ENCODE results near the gene ACTN4. TPM values are rescaled to one million over a fixed set of nuclear protein-coding genes. Genes with fewer than 3 reads are reported as not detected.

Gene ACTN4
- total RNA-seq, 1 experiment from 2014 or later = 3,297 TPM

DNA sequence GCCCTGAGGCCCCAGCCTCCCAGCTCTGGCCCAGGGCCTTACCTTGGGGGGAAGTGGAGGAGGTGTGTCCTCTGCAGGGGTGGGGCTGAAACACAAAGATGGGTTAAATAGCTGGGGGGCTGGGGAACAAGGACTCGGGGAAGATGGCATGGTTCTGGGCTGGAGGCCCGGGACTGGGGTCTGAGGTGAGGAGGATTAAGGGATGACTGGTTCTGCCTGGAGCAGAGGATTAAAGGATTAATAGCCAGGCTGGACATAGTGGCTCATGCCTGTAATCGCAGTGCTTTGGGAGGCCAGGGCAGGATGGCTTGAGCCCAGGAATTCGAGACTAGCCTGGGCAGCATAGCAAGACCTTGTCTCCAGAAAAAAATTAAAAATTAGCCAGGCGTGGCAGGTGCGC, 41.3 kb upstream of the ACTN4 start:
- in situ Hi-C loops (cut with HindIII; ENCODE audit: low pct_unique_long_range_greater_than_20kb, low sequenced_read_pairs) (loop anchor here (5.0 kb wide), 1 partner anchor 79 kb away; no protein-coding TSS in a partner anchor), intact Hi-C loops (cut with micrococcal nuclease; ENCODE audit: unreplicated experiment) (no loop called here)
- H3K36me3 ChIP-seq (ENCODE audit: control insufficient read depth, insufficient read depth, low read length) = no peaks in the 10 kb centered on the region
- ATAC-seq (peak; percentile 35), DNase-seq (ENCODE audit: low read depth, low spot score) (no peak)
- H3K27ac ChIP-seq (ENCODE audit: low read length) = no peak overlapping the region
- ChIA-PET CTCF (interaction anchor here (0.9 kb wide), 1 partner anchor 49 kb away, joined by 3 read pairs; no protein-coding TSS in a partner anchor), POLR2A (no interaction called here)
- H3K27me3 ChIP-seq (ENCODE audit: control insufficient read depth, insufficient read depth, low read length) = no peaks in the 10 kb centered on the region
- BruUV-seq (replicated peaks) = no TSS peak
- no peaks in the 10 kb centered on the region for H3K4me1 ChIP-seq (ENCODE audit: control insufficient read depth, insufficient read depth, low read length)
- TF ChIP-seq POLR2AphosphoS5 (IDR thresholded peaks at IDR 0.05; ENCODE audit: low read depth, low read length) = no peak
- TF ChIP-seq TCF7L2 (IDR thresholded peaks at IDR 0.05; ENCODE audit: low read depth, low read length) = no peak
- TF ChIP-seq, protein P1, sequence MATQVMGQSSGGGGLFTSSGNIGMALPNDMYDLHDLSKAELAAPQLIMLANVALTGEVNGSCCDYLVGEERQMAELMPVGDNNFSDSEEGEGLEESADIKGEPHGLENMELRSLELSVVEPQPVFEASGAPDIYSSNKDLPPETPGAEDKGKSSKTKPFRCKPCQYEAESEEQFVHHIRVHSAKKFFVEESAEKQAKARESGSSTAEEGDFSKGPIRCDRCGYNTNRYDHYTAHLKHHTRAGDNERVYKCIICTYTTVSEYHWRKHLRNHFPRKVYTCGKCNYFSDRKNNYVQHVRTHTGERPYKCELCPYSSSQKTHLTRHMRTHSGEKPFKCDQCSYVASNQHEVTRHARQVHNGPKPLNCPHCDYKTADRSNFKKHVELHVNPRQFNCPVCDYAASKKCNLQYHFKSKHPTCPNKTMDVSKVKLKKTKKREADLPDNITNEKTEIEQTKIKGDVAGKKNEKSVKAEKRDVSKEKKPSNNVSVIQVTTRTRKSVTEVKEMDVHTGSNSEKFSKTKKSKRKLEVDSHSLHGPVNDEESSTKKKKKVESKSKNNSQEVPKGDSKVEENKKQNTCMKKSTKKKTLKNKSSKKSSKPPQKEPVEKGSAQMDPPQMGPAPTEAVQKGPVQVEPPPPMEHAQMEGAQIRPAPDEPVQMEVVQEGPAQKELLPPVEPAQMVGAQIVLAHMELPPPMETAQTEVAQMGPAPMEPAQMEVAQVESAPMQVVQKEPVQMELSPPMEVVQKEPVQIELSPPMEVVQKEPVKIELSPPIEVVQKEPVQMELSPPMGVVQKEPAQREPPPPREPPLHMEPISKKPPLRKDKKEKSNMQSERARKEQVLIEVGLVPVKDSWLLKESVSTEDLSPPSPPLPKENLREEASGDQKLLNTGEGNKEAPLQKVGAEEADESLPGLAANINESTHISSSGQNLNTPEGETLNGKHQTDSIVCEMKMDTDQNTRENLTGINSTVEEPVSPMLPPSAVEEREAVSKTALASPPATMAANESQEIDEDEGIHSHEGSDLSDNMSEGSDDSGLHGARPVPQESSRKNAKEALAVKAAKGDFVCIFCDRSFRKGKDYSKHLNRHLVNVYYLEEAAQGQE (IDR thresholded peaks at IDR 0.05; ENCODE audit: insufficient read depth in 1 of 2, low read depth in 2 of 2, low read length in 1 of 2) = no peak
- no peak for TF ChIP-seq SIN3A (IDR thresholded peaks at IDR 0.05; ENCODE audit: borderline replicate concordance, insufficient read depth, low read depth, low read length)
- TF ChIP-seq, protein P2, sequence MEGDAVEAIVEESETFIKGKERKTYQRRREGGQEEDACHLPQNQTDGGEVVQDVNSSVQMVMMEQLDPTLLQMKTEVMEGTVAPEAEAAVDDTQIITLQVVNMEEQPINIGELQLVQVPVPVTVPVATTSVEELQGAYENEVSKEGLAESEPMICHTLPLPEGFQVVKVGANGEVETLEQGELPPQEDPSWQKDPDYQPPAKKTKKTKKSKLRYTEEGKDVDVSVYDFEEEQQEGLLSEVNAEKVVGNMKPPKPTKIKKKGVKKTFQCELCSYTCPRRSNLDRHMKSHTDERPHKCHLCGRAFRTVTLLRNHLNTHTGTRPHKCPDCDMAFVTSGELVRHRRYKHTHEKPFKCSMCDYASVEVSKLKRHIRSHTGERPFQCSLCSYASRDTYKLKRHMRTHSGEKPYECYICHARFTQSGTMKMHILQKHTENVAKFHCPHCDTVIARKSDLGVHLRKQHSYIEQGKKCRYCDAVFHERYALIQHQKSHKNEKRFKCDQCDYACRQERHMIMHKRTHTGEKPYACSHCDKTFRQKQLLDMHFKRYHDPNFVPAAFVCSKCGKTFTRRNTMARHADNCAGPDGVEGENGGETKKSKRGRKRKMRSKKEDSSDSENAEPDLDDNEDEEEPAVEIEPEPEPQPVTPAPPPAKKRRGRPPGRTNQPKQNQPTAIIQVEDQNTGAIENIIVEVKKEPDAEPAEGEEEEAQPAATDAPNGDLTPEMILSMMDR (IDR thresholded peaks at IDR 0.05) = no peak
- H3K4me3 ChIP-seq (ENCODE audit: low read depth in 2 of 2, low read length in 2 of 2) = no peak overlapping the region
- no peaks in the 10 kb centered on the region for H3K9me3 ChIP-seq (ENCODE audit: control insufficient read depth, insufficient read depth, low read depth, low read length)

DNA sequence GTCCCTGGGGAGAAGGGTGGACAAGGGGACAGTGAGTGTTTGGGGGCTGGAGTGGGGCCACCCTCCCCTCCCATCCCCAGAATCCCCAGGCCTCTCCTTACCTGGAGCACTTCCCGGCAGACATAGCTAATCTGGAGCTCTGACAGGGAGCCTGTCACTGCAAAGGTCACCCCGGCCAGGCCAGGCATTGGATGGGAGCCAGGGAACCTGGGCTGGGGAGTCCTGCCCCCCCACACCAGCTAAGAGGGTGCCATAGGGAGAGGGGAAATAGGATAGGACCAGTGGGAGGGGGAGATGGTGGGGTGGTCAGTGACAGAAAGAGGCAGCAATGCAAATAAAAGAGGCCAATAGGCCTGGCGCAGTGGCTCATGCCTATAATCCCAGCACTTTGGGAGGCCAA, 33.2 kb upstream of the ACTN4 start:
- Histone ChIP-seq H3K36me3 (ENCODE audit: control insufficient read depth, insufficient read depth, low read length) (no peaks in the 10 kb centered on the region), H3K4me3 (ENCODE audit: low read depth in 2 of 2, low read length in 2 of 2) (no peak overlapping the region), H3K9me3 (ENCODE audit: control insufficient read depth, insufficient read depth, low read depth, low read length) (no peaks in the 10 kb centered on the region), H3K4me1 (ENCODE audit: control insufficient read depth, insufficient read depth, low read length) (peaks cover 7% of the 10 kb centered on the region), H3K27me3 (ENCODE audit: control insufficient read depth, insufficient read depth, low read length) (no peaks in the 10 kb centered on the region), H3K27ac (ENCODE audit: low read length) (no peak overlapping the region)
- no peak for TF ChIP-seq TCF7L2 (IDR thresholded peaks at IDR 0.05; ENCODE audit: low read depth, low read length)
- no peak for TF ChIP-seq SIN3A (IDR thresholded peaks at IDR 0.05; ENCODE audit: borderline replicate concordance, insufficient read depth, low read depth, low read length)
- TF ChIP-seq, protein P2 (IDR thresholded peaks at IDR 0.05) = no peak
- TF ChIP-seq, protein P1 (IDR thresholded peaks at IDR 0.05; ENCODE audit: insufficient read depth in 1 of 2, low read depth in 2 of 2, low read length in 1 of 2) = no peak
- no peak for TF ChIP-seq POLR2AphosphoS5 (IDR thresholded peaks at IDR 0.05; ENCODE audit: low read depth, low read length)
- CTCF ChIA-PET = interaction anchor here (0.6 to 1.6 kb wide), 3 partner anchors 15 to 1207 kb away, joined by 3 to 8 read pairs (median 6); no protein-coding TSS in a partner anchor
- POLR2A ChIA-PET = interaction anchor here (0.6 to 1.0 kb wide), 3 partner anchors 14 to 30 kb away, joined by 10 to 13 read pairs (median 12); no protein-coding TSS in a partner anchor
- intact Hi-C loops (cut with micrococcal nuclease; ENCODE audit: unreplicated experiment) (no loop called here), in situ Hi-C loops (cut with HindIII; ENCODE audit: low pct_unique_long_range_greater_than_20kb, low sequenced_read_pairs) (no loop called here)
- no peak for ATAC-seq
- no peak for DNase-seq (ENCODE audit: low read depth, low spot score)
- no TSS peak for BruUV-seq (replicated peaks)

Data from Panc1 (cell line).